WI38 (cell line): Measurements from ENCODE around the gene IL1RAPL1.
"Not testable (repeated sequence)": the region's sequence is repeated elsewhere in the genome, so short reads cannot be mapped to it uniquely, and the experiment has no call there.

Experiments used
- H3K4me3 ChIP-seq: 2 replicates; pipeline ENCODE4 v1.5.1; 2011; ENCODE audit warnings: low read depth, mild to moderate bottlenecking, control low read depth, low read length
- CTCF ChIP-seq: IDR thresholded peaks from 2 replicates; pipeline ENCODE4 v1.5.1; 2012; ENCODE audit warnings: low read depth, mild to moderate bottlenecking, control low read depth, low read length

IL1RAPL1 gene

GRCh38 chrX:29107231-29107630 is 520.0 kb downstream of the IL1RAPL1 start:
- no peak overlapping the region for H3K4me3 ChIP-seq
- no peak for TF ChIP-seq CTCF

GRCh38 chrX:29110041-29110440 is 522.8 kb downstream of the IL1RAPL1 start:
- H3K4me3 ChIP-seq = no peak overlapping the region
- TF ChIP-seq CTCF = no peak

GRCh38 chrX:29113221-29113620 is 526.0 kb downstream of the IL1RAPL1 start:
- no peak for TF ChIP-seq CTCF
- no peak overlapping the region for H3K4me3 ChIP-seq

- H3K4me3 ChIP-seq = not testable (repeated sequence)
These were observed 535.6 kb downstream of the IL1RAPL1 start for GRCh38 chrX:29122817-29123216.

GRCh38 chrX:29130905-29131304 is 543.7 kb downstream of the IL1RAPL1 start:
- no peak for TF ChIP-seq CTCF
- no peak overlapping the region for H3K4me3 ChIP-seq

- no peak for TF ChIP-seq CTCF
- no peak overlapping the region for H3K4me3 ChIP-seq
These were observed 549.7 kb downstream of the IL1RAPL1 start for GRCh38 chrX:29136904-29137303.

GRCh38 chrX:29138003-29138402 is 550.8 kb downstream of the IL1RAPL1 start:
- no peak overlapping the region for H3K4me3 ChIP-seq
- no peak for TF ChIP-seq CTCF

GRCh38 chrX:29143356-29143755 is 556.1 kb downstream of the IL1RAPL1 start:
- TF ChIP-seq CTCF = no peak
- H3K4me3 ChIP-seq = no peak overlapping the region
